ENCODE measurements around the gene LRRC27.

DNA sequence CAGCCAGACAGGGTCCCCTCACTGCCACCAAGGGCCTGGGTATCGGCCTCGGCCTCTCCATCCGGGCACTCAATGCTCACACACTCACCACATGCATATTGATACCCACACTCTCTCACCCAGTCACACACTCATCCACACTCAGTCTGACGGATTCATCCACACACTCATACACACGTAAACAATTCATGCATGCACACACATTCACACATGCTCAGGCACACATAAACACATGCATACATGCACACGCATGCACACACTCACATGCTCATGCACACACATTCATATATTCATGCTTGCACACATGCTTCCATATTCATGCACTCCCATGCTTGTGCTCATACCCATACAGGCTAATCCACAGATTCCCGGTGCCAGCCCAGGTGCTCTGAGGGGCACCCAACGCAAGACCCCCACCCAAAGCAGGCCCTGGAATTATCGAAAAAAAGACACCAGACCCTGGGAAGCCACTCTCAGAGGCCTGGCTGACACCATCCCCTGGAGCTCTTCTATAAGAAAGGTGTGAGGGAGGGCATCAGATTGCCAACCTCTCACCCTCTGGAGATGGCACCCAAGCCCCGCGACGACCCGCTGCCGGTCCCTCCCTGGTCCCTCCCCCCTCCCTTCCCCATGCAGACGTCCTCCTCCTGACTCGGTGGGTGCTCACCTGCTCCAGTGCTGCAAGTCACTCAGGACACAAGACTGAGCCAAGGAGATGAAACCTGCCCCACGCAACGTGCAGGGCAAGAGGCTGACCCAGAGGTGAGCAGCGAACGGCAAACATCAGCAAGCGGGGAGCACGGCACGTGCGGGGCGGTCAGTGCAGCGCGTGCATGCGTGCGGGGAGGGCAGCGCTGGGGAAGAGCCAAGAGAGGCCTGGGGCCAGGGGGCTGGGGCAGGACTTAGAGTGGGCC is 39.4 kb upstream of the LRRC27 start:
- TF ChIP-seq, protein P1, sequence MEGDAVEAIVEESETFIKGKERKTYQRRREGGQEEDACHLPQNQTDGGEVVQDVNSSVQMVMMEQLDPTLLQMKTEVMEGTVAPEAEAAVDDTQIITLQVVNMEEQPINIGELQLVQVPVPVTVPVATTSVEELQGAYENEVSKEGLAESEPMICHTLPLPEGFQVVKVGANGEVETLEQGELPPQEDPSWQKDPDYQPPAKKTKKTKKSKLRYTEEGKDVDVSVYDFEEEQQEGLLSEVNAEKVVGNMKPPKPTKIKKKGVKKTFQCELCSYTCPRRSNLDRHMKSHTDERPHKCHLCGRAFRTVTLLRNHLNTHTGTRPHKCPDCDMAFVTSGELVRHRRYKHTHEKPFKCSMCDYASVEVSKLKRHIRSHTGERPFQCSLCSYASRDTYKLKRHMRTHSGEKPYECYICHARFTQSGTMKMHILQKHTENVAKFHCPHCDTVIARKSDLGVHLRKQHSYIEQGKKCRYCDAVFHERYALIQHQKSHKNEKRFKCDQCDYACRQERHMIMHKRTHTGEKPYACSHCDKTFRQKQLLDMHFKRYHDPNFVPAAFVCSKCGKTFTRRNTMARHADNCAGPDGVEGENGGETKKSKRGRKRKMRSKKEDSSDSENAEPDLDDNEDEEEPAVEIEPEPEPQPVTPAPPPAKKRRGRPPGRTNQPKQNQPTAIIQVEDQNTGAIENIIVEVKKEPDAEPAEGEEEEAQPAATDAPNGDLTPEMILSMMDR (conservative IDR thresholded peaks at IDR 0.05; ENCODE audit: low read depth, low read length), result no peak
- no peak for TF ChIP-seq CEBPB (IDR thresholded peaks at IDR 0.05; ENCODE audit: low read depth, low read length)
